Measurements from ENCODE around the gene MAP3K7.

- no peak for TF ChIP-seq CTCF (IDR thresholded peaks at IDR 0.05; ENCODE audit: control extremely low read depth in 1 of 3, insufficient read depth in 1 of 3, low read depth in 1 of 3, low read length in 3 of 3)
- no peak for TF ChIP-seq SIN3A (conservative IDR thresholded peaks at IDR 0.05 in 1 of 2, IDR thresholded peaks at IDR 0.05 in 1 of 2; ENCODE audit: low read depth in 1 of 2, low read length in 2 of 2)
- no peak for TF ChIP-seq GABPA (IDR thresholded peaks at IDR 0.05; ENCODE audit: borderline replicate concordance, insufficient read depth, low read length)
- TF ChIP-seq TAF1 (IDR thresholded peaks at IDR 0.05; ENCODE audit: low read depth, low read length): no peak
- TF ChIP-seq TEAD4 (IDR thresholded peaks at IDR 0.05; ENCODE audit: low read depth, low read length): no peak
- TF ChIP-seq YY1 (IDR thresholded peaks at IDR 0.05; ENCODE audit: low read depth, low read length): no peak
- no peak for TF ChIP-seq EP300 (IDR thresholded peaks at IDR 0.05; ENCODE audit: borderline replicate concordance in 1 of 2, low read depth in 2 of 2, low read length in 2 of 2)
- TF ChIP-seq KDM5A (IDR thresholded peaks at IDR 0.05; ENCODE audit: low read length): no peak
- TF ChIP-seq GTF2F1 (IDR thresholded peaks at IDR 0.05; ENCODE audit: borderline replicate concordance, low read depth, low read length): no peak
Measured at GRCh38 chr6:90483956-90484355, 102.9 kb downstream of the MAP3K7 start.

Data from H1 (cell line).